Activated naive CD8-positive, alpha-beta T cell treated with anti-CD3 and anti-CD28 coated beads, Interleukin-2, amount 50 U/mL, for 24 hours (primary cell): ENCODE results near the gene OR5L1.

Source experiments
- ATAC-seq: fragments of 150-1000 bp; cut with Tn5 transposase; one replicate; pipeline ENCODE4 v1.10.0; 2021
- DNase-seq: peaks from one replicate; pipeline ENCODE4 v3.0.0; 2021
- H3K27ac Mint-ChIP-seq: one replicate; pipeline ENCODE4 v1.8.0; 2021; ENCODE audit warnings: mild to moderate bottlenecking, mixed read lengths
- H3K27me3 Mint-ChIP-seq: one replicate; pipeline ENCODE4 v1.8.0; 2021; ENCODE audit warnings: mixed read lengths
- H3K36me3 Mint-ChIP-seq: one replicate; pipeline ENCODE4 v1.8.0; 2021; ENCODE audit warnings: low read depth, mixed read lengths
- H3K4me1 Mint-ChIP-seq: one replicate; pipeline ENCODE4 v1.8.0; 2021; ENCODE audit warnings: mixed read lengths
- H3K4me3 Mint-ChIP-seq: one replicate; pipeline ENCODE4 v1.8.0; 2021; ENCODE audit warnings: mild to moderate bottlenecking, moderate library complexity, mixed read lengths
- H3K9me3 Mint-ChIP-seq: one replicate; pipeline ENCODE4 v1.8.0; 2021; ENCODE audit warnings: mixed read lengths

OR5L1 gene

DNA sequence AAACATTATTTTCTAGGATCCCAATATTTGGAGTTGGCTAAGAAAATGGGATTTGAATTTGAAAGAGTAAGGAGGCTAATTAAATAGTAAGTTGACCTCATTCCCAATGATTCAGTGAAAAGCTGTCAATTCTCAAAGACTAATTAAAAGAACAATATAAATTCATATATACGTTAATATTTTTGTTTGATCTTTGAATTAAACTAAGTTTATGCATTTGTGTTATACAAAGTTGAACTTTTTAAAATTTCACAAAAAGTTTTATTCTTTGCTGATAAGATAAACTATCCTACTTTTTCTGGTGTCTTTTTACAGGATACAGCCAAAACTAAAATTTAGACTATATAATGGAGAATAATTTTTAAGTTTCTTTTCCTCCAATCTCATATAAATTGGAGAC, at the start of gene OR5L1:
Gene OR5L1, plus strand, starts transcription at position 301 of the 400 bp plus-strand sequence. CDS start 100 bp downstream, outside the sequence.
- no peak for ATAC-seq
- Mint-ChIP-seq H3K4me1 (no peaks in the 10 kb centered on the region), H3K36me3 (no peaks in the 10 kb centered on the region), H3K9me3 (peaks cover 30% of the 10 kb centered on the region), H3K27ac (no peak within 1 kb of the TSS), H3K27me3 (no peaks in the 10 kb centered on the region), H3K4me3 (no peak within 1 kb of the TSS)
- no peak for DNase-seq

- Mint-ChIP-seq H3K4me3 (no peak within 1 kb of the TSS), H3K9me3 (peaks cover 15% of the 10 kb centered on the region), H3K27ac (no peak within 1 kb of the TSS)
Observed at GRCh38 chr11:55773138-55773537, 38.0 kb upstream of the OR5L1 start, which contains the start of gene OR5D13. Gene OR5D13 (plus strand): TSS chr11:55773438. CDS start chr11:55773438, 0 bp downstream.

DNA sequence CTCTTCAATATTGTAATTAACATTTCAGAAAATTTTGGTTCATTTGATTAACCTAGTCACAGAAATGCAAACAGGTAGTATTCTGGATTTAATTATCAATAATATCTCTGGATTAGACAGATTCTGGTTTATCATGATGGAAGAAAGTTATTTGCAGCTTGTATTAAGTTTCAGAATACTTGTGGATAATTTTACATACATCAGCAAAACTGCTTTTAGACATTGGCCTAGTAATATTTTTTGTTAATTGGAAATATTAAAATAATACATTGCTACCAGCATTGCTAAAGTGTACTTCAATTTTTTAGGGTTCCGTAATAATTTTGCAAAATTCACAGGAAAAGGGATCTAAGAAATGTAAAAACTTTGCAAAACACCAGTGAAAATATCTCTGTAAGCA, 19.6 kb upstream of the OR5L1 start:
- Mint-ChIP-seq H3K27me3 (no peaks in the 10 kb centered on the region), H3K4me1 (no peaks in the 10 kb centered on the region), H3K4me3 (no peak overlapping the region), H3K9me3 (peaks cover 18% of the 10 kb centered on the region), H3K36me3 (no peaks in the 10 kb centered on the region), H3K27ac (no peak overlapping the region)
- DNase-seq, result no peak
- no peak for ATAC-seq

More at GRCh38 chr11:55773138-55773537, 38.0 kb upstream of the OR5L1 start, which contains the start of gene OR5D13:
- Mint-ChIP-seq H3K4me1 (no peaks in the 10 kb centered on the region), H3K27me3 (no peaks in the 10 kb centered on the region), H3K36me3 (no peaks in the 10 kb centered on the region)
- no peak for ATAC-seq
- DNase-seq, result no peak

GRCh38 chr11:55793321-55793720, 17.8 kb upstream of the OR5L1 start:
- ATAC-seq (no peak), DNase-seq (no peak)
- Mint-ChIP-seq H3K27me3 (no peaks in the 10 kb centered on the region), H3K9me3 (peaks cover 18% of the 10 kb centered on the region), H3K27ac (no peak overlapping the region), H3K36me3 (no peaks in the 10 kb centered on the region), H3K4me3 (no peak overlapping the region), H3K4me1 (no peaks in the 10 kb centered on the region)

DNA sequence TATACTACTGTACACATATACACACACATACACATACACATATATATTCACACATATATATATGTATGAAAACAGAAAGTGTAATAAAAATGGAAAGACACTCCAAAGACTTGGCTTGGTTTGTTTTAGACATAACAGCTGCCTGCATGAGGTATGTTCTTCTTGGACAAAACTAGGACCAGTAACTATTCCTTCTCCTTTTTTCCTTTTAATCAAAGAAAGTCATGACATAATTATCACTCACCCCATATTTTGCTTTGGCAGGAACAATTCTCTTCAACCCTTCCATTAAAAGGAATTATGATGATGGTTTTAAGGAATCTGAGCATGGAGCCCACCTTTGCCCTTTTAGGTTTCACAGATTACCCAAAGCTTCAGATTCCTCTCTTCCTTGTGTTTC, 15.9 kb upstream of the OR5L1 start, which contains the start of gene OR5D14:
Gene OR5D14, plus strand, starts transcription at position 301 of the 400 bp plus-strand sequence. Its CDS starts 0 bp downstream, at position 301.
- no peaks in the 10 kb centered on the region for H3K36me3 Mint-ChIP-seq
- no peak within 1 kb of the TSS for H3K4me3 Mint-ChIP-seq
- no peaks in the 10 kb centered on the region for H3K27me3 Mint-ChIP-seq
- H3K4me1 Mint-ChIP-seq, result no peaks in the 10 kb centered on the region
- H3K9me3 Mint-ChIP-seq, result peaks cover 24% of the 10 kb centered on the region
- DNase-seq, result no peak
- no peak for ATAC-seq
- no peak within 1 kb of the TSS for H3K27ac Mint-ChIP-seq

- Mint-ChIP-seq H3K27ac (no peak overlapping the region), H3K27me3 (no peaks in the 10 kb centered on the region), H3K4me1 (no peaks in the 10 kb centered on the region), H3K36me3 (no peaks in the 10 kb centered on the region), H3K4me3 (no peak overlapping the region), H3K9me3 (peaks cover 34% of the 10 kb centered on the region)
- no peak for ATAC-seq
- DNase-seq, result no peak
Observed at GRCh38 chr11:55806248-55806647, 4.9 kb upstream of the OR5L1 start.

DNA sequence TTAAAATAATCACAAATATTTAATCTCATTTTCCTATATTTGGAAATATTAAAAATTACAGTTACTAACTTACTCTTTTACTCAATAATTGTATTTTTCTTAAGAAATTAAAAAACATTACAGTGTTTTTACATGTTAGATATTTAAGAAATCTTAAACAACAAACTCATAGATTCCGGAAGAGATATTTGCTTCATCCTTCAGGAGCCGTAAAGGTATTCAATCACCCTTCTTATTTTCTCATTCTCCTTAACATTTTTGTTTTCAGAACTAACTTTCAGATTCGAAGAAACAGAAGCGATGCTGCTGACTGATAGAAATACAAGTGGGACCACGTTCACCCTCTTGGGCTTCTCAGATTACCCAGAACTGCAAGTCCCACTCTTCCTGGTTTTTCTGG, 8.2 kb downstream of the OR5L1 start, which contains the start of gene OR5D18:
Gene OR5D18, plus strand, starts transcription at position 301 of the 400 bp plus-strand sequence. Its CDS starts 0 bp downstream, at position 301.
- H3K9me3 Mint-ChIP-seq, result peaks cover 26% of the 10 kb centered on the region
- H3K27ac Mint-ChIP-seq, result no peak within 1 kb of the TSS
- ATAC-seq (no peak), DNase-seq (no peak)
- no peak within 1 kb of the TSS for H3K4me3 Mint-ChIP-seq
- H3K27me3 Mint-ChIP-seq, result no peaks in the 10 kb centered on the region
- no peaks in the 10 kb centered on the region for H3K4me1 Mint-ChIP-seq
- H3K36me3 Mint-ChIP-seq, result no peaks in the 10 kb centered on the region

DNA sequence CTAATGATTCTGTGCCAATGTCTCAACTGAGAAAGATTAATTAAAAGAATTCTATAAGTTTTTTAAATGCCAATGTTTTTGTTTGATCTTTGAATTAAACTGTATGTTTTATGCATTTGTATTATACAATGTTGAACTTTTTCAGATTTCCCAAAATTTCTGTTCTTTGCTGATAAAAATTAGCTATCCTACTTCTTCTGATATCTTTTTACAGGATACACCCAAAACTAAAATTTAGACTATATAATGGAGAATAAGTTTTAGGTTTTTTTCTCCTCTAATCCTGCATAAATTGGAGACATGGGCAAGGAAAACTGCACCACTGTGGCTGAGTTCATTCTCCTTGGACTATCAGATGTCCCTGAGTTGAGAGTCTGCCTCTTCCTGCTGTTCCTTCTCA, 15.8 kb downstream of the OR5L1 start, which contains the start of gene OR5L2:
Gene OR5L2, plus strand, starts transcription at position 301 of the 400 bp plus-strand sequence. Its CDS starts 0 bp downstream, at position 301.
- no peak for ATAC-seq
- DNase-seq, result no peak
- H3K9me3 Mint-ChIP-seq, result no peaks in the 10 kb centered on the region

DNA sequence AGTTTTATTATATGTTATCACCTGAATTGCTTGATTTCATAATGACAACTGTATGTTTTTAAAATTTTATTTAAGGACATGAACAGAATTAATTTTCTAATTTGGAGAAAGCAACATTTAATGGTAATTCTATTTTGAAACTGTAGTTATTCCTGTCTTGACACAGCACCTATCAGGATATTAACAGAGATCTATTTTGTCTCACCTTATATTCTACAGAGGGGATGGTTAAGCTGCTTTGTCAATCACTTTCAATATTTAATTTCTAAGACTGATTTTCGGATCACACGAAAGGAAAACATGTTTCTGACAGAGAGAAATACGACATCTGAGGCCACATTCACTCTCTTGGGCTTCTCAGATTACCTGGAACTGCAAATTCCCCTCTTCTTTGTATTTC, 27.3 kb downstream of the OR5L1 start, which contains the start of gene OR5D16:
Gene OR5D16, plus strand, starts transcription at position 301 of the 400 bp plus-strand sequence. Its CDS starts 0 bp downstream, at position 301.
- H3K27me3 Mint-ChIP-seq, result no peaks in the 10 kb centered on the region
- no peak for DNase-seq

More for the DNA sequence above, 15.8 kb downstream of the OR5L1 start, which contains the start of gene OR5L2:
- H3K36me3 Mint-ChIP-seq, result no peaks in the 10 kb centered on the region
- H3K4me3 Mint-ChIP-seq, result no peak within 1 kb of the TSS
- H3K27ac Mint-ChIP-seq, result no peak within 1 kb of the TSS
- H3K4me1 Mint-ChIP-seq, result no peaks in the 10 kb centered on the region
- H3K27me3 Mint-ChIP-seq, result no peaks in the 10 kb centered on the region

DNA sequence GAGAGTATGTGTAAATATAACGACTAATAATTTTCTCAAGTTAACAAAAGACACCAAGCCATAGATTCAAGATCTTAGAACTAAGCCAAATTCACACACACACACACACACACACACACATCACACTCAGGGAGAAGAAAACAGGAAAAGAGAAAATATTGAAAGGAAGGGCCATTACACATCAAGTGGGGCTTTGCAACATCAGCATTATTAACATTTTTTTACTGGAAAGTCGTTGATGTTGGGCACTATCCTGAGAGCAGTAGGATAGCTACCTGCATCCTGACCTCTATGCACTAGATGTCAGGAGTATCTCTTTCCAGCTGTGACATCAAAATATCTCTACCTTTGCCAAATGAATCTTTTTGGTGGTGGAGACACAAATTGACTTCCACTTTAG, 36.3 kb downstream of the OR5L1 start:
- no peak for DNase-seq
- H3K36me3 Mint-ChIP-seq, result no peaks in the 10 kb centered on the region
- ATAC-seq, result no peak
- no peak overlapping the region for H3K4me3 Mint-ChIP-seq
- H3K9me3 Mint-ChIP-seq, result peaks cover 21% of the 10 kb centered on the region
- H3K4me1 Mint-ChIP-seq, result no peaks in the 10 kb centered on the region
- no peak overlapping the region for H3K27ac Mint-ChIP-seq
- H3K27me3 Mint-ChIP-seq, result no peaks in the 10 kb centered on the region

More for the DNA sequence above, 27.3 kb downstream of the OR5L1 start, which contains the start of gene OR5D16:
- Mint-ChIP-seq H3K4me3 (no peak within 1 kb of the TSS), H3K9me3 (peaks cover 28% of the 10 kb centered on the region), H3K36me3 (no peaks in the 10 kb centered on the region), H3K27ac (no peak within 1 kb of the TSS), H3K4me1 (no peaks in the 10 kb centered on the region)
- no peak for ATAC-seq

DNA sequence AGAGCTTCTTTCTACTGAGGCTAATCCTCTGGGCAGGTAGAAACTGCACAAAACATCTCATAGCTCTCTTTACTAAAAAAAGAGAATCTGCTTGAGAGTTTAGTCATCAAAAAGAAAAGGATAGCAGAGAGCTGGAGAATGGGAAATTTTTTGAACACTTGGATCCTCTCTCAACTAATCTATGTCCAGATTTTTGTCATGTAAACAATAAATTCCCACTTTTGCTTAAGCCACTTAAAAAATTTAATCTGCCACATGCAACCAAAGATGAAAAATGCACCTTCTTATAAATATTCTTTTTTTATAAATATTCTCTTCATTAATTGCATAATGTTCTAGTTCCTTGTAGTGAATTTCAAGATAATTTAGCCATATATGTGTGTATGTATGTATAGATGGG, 37.9 kb downstream of the OR5L1 start:
- Mint-ChIP-seq H3K4me3 (no peak overlapping the region), H3K36me3 (no peaks in the 10 kb centered on the region), H3K27ac (no peak overlapping the region), H3K4me1 (no peaks in the 10 kb centered on the region), H3K27me3 (no peaks in the 10 kb centered on the region), H3K9me3 (peaks cover 17% of the 10 kb centered on the region)
- ATAC-seq, result no peak
- DNase-seq, result no peak

GRCh38 chr11:55852141-55852540, 41.0 kb downstream of the OR5L1 start:
- Mint-ChIP-seq H3K9me3 (peaks cover 17% of the 10 kb centered on the region), H3K36me3 (no peaks in the 10 kb centered on the region), H3K27ac (no peak overlapping the region), H3K4me1 (no peaks in the 10 kb centered on the region), H3K27me3 (no peaks in the 10 kb centered on the region), H3K4me3 (no peak overlapping the region)
- ATAC-seq (no peak), DNase-seq (no peak)

DNA sequence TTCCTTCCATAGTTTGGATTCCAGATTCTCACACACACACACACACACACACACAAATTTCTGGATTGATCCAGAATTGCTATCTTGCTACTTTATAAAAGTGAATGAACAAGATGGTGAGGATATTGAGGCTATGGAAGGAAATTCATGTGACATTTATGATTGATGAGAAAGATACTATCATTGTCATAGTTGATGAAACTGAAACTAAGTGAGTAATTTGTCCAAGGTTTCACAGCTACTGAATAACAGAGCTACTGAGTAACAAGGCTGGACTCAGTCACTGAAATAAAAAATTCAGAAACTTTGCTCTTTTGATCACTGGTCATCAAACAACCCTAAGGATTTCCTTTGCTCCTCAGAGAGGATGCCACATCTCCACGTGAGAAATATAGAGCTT, 43.5 kb downstream of the OR5L1 start:
- Mint-ChIP-seq H3K36me3 (no peaks in the 10 kb centered on the region), H3K27me3 (no peaks in the 10 kb centered on the region), H3K4me3 (no peak overlapping the region), H3K9me3 (peaks cover 25% of the 10 kb centered on the region), H3K27ac (no peak overlapping the region), H3K4me1 (no peaks in the 10 kb centered on the region)
- DNase-seq, result no peak
- ATAC-seq, result no peak
